Epithelial cell of proximal tubule (primary cell): Measurements from ENCODE around the gene MINK1. TPM values are rescaled to one million over a fixed set of nuclear protein-coding genes. Genes with fewer than 3 reads are reported as not detected.

ENCODE experiments used
- DNase-seq: peaks from one replicate; pipeline ENCODE4 v3.0.0-alpha.2; 2011; ENCODE audit warnings: low read depth
- H3K4me3 ChIP-seq: 2 replicates; pipeline ENCODE4 v1.5.1; 2011; ENCODE audit warnings: low read depth, mild to moderate bottlenecking, low read length
- total RNA-seq: library from RNA; depleted of rRNA; stranded (reverse); fragments of >200 nt; gene quantifications from 2 replicates; pipeline ENCODE4 v1.2.3, GENCODE V29; 2015
- TF ChIP-seq, protein P1 (sequence below): conservative IDR thresholded peaks from 2 replicates; pipeline ENCODE4 v1.5.1; 2012; ENCODE audit warnings: low read depth, mild to moderate bottlenecking, low read length

MINK1 gene
- total RNA-seq, 1 donor from 2014 or later, result 39.9 TPM

- DNase-seq, result no peak
- peak overlapping the region; percentile 96 for H3K4me3 ChIP-seq
- TF ChIP-seq, protein P1, sequence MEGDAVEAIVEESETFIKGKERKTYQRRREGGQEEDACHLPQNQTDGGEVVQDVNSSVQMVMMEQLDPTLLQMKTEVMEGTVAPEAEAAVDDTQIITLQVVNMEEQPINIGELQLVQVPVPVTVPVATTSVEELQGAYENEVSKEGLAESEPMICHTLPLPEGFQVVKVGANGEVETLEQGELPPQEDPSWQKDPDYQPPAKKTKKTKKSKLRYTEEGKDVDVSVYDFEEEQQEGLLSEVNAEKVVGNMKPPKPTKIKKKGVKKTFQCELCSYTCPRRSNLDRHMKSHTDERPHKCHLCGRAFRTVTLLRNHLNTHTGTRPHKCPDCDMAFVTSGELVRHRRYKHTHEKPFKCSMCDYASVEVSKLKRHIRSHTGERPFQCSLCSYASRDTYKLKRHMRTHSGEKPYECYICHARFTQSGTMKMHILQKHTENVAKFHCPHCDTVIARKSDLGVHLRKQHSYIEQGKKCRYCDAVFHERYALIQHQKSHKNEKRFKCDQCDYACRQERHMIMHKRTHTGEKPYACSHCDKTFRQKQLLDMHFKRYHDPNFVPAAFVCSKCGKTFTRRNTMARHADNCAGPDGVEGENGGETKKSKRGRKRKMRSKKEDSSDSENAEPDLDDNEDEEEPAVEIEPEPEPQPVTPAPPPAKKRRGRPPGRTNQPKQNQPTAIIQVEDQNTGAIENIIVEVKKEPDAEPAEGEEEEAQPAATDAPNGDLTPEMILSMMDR, result no peak
These were observed 113.3 kb downstream of the MINK1 start for GRCh38 chr17:4946312-4946976.

DNA sequence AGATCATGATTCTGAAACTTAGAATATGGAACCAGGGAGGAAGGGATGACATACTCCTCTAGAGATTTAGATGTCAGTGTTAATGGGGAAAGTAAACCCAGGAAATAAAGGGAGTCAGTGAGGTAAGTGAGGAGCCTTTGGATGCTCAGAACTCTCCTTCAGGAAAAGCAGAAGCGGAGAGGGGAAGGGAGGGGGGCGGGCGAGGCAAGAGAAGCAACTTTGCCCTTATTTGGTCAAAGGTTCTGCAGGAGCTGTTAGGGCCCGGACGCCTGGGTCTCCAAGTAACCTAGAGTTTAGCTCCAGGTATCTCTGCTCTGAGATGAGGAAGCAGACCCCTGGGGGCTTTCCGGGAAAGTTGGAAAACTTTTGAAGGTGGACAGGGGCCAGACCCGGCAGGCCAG, 113.9 kb downstream of the MINK1 start:
- peak overlapping the region; percentile 96 for H3K4me3 ChIP-seq
- no peak for DNase-seq
- TF ChIP-seq, protein P1, result no peak

Other genes starting within 250 kb of the MINK1 start
- gene SMTNL2, start 248.8 kb upstream of the MINK1 start, total RNA-seq, result 0.07 and 1.3 TPM in 2 replicates
- gene ALOX15, start 191.7 kb upstream of the MINK1 start, total RNA-seq, result 0.14 TPM in 1 of 2 replicates, not detected in the other
- 25.8 and 55.9 TPM in 2 replicates for gene PELP1, start 129.2 kb upstream of the MINK1 start, total RNA-seq
- 19.9 and 20.0 TPM in 2 replicates for gene ARRB2, start 122.7 kb upstream of the MINK1 start, total RNA-seq
- gene MED11, start 101.9 kb upstream of the MINK1 start, total RNA-seq, result 26.6 and 27.2 TPM in 2 replicates
- gene ZMYND15, start 93.5 kb upstream of the MINK1 start, total RNA-seq, result 0.36 and 1.5 TPM in 2 replicates
- gene CXCL16, start 93.4 kb upstream of the MINK1 start, total RNA-seq, result 19.0 and 32.3 TPM in 2 replicates
- gene TM4SF5, start 61.5 kb upstream of the MINK1 start, total RNA-seq, result not detected in 2 replicates
- not detected in 2 replicates for gene VMO1, start 47.0 kb upstream of the MINK1 start, total RNA-seq
- not detected in 2 replicates for gene GLTPD2, start 44.4 kb upstream of the MINK1 start, total RNA-seq
- gene PSMB6, start 37.2 kb upstream of the MINK1 start, total RNA-seq, result 264 and 337 TPM in 2 replicates
- 15.7 and 19.5 TPM in 2 replicates for gene PLD2, start 26.2 kb upstream of the MINK1 start, total RNA-seq
- 1.3 and 1.4 TPM in 2 replicates for gene C17orf107, start 66.2 kb downstream of the MINK1 start, total RNA-seq
- 1.0 TPM in 1 of 2 replicates, not detected in the other for gene CHRNE, start 69.8 kb downstream of the MINK1 start, total RNA-seq
- not detected in 2 replicates for gene GP1BA, start 98.9 kb downstream of the MINK1 start, total RNA-seq
- 45.5 and 72.9 TPM in 2 replicates for gene SLC25A11, start 106.7 kb downstream of the MINK1 start, total RNA-seq
- 49.0 and 55.1 TPM in 2 replicates for gene RNF167, start 106.9 kb downstream of the MINK1 start, total RNA-seq
- 1,802 and 2,074 TPM in 2 replicates for gene PFN1, start 115.2 kb downstream of the MINK1 start, total RNA-seq
- gene ENO3, start 117.8 kb downstream of the MINK1 start, total RNA-seq, result 0.43 and 2.0 TPM in 2 replicates
- gene SPAG7, start 134.5 kb downstream of the MINK1 start, total RNA-seq, result 67.7 and 80.8 TPM in 2 replicates
- 10.6 and 16.7 TPM in 2 replicates for gene CAMTA2, start 154.3 kb downstream of the MINK1 start, total RNA-seq
- gene INCA1, start 164.2 kb downstream of the MINK1 start, total RNA-seq, result 0.14 TPM in 1 of 2 replicates, not detected in the other
- 75.0 and 81.3 TPM in 2 replicates for gene KIF1C, start 164.6 kb downstream of the MINK1 start, total RNA-seq
- 0.07 and 1.3 TPM in 2 replicates for gene SLC52A1, start 202.1 kb downstream of the MINK1 start, total RNA-seq
- gene ZFP3, start 245.1 kb downstream of the MINK1 start, total RNA-seq, result 1.2 and 1.7 TPM in 2 replicates